ENCODE measurements around the gene TMEM72. TPM values are rescaled to one million over a fixed set of nuclear protein-coding genes. Genes with fewer than 3 reads are reported as not detected.
A peak's percentile ranks its signal among the peaks of the same experiment; 100 is the strongest.

TMEM72 gene
- total RNA-seq, 1 experiment from 2014 or later: not detected

DNA sequence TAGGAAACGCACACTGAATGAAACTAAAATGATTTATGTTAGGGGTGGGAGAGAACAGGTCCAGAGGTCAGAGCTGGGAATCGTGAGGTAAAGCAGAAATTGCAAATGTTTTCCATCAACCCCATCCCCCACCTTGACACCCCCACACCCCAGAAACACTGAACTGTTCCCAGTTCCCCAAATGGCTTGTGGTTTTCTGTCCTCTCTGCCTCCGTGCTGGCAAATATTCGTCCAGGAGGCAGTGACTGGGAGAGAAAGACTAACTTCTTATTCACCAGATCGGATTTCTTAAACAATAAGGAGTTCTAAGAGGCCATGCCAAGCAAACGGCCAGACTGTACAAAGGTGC lies 47.7 kb downstream of the TMEM72 start:
- CTCF ChIA-PET: no interaction called here
- DNase-seq (ENCODE audit: low read depth, low spot score) (no peak), ATAC-seq (no peak)
- H3K27me3 ChIP-seq (ENCODE audit: control insufficient read depth, insufficient read depth, low read length): no peaks in the 10 kb centered on the region
- TF ChIP-seq, protein P1, sequence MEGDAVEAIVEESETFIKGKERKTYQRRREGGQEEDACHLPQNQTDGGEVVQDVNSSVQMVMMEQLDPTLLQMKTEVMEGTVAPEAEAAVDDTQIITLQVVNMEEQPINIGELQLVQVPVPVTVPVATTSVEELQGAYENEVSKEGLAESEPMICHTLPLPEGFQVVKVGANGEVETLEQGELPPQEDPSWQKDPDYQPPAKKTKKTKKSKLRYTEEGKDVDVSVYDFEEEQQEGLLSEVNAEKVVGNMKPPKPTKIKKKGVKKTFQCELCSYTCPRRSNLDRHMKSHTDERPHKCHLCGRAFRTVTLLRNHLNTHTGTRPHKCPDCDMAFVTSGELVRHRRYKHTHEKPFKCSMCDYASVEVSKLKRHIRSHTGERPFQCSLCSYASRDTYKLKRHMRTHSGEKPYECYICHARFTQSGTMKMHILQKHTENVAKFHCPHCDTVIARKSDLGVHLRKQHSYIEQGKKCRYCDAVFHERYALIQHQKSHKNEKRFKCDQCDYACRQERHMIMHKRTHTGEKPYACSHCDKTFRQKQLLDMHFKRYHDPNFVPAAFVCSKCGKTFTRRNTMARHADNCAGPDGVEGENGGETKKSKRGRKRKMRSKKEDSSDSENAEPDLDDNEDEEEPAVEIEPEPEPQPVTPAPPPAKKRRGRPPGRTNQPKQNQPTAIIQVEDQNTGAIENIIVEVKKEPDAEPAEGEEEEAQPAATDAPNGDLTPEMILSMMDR (IDR thresholded peaks at IDR 0.05): no peak
- no peak for TF ChIP-seq POLR2AphosphoS5 (IDR thresholded peaks at IDR 0.05; ENCODE audit: low read depth, low read length)
- no peak for TF ChIP-seq TCF7L2 (IDR thresholded peaks at IDR 0.05; ENCODE audit: low read depth, low read length)
- TF ChIP-seq, protein P2, sequence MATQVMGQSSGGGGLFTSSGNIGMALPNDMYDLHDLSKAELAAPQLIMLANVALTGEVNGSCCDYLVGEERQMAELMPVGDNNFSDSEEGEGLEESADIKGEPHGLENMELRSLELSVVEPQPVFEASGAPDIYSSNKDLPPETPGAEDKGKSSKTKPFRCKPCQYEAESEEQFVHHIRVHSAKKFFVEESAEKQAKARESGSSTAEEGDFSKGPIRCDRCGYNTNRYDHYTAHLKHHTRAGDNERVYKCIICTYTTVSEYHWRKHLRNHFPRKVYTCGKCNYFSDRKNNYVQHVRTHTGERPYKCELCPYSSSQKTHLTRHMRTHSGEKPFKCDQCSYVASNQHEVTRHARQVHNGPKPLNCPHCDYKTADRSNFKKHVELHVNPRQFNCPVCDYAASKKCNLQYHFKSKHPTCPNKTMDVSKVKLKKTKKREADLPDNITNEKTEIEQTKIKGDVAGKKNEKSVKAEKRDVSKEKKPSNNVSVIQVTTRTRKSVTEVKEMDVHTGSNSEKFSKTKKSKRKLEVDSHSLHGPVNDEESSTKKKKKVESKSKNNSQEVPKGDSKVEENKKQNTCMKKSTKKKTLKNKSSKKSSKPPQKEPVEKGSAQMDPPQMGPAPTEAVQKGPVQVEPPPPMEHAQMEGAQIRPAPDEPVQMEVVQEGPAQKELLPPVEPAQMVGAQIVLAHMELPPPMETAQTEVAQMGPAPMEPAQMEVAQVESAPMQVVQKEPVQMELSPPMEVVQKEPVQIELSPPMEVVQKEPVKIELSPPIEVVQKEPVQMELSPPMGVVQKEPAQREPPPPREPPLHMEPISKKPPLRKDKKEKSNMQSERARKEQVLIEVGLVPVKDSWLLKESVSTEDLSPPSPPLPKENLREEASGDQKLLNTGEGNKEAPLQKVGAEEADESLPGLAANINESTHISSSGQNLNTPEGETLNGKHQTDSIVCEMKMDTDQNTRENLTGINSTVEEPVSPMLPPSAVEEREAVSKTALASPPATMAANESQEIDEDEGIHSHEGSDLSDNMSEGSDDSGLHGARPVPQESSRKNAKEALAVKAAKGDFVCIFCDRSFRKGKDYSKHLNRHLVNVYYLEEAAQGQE (IDR thresholded peaks at IDR 0.05; ENCODE audit: insufficient read depth in 1 of 2, low read depth in 2 of 2, low read length in 1 of 2): no peak
- TF ChIP-seq SIN3A (IDR thresholded peaks at IDR 0.05; ENCODE audit: borderline replicate concordance, insufficient read depth, low read depth, low read length): no peak
- peak overlapping the region; percentile 85 for H3K27ac ChIP-seq (ENCODE audit: low read length)
- POLR2A ChIA-PET: no interaction called here
- no peaks in the 10 kb centered on the region for H3K36me3 ChIP-seq (ENCODE audit: control insufficient read depth, insufficient read depth, low read length)
- in situ Hi-C loops (cut with HindIII; ENCODE audit: low pct_unique_long_range_greater_than_20kb, low sequenced_read_pairs) (no loop called here), intact Hi-C loops (cut with micrococcal nuclease; ENCODE audit: unreplicated experiment) (no loop called here)
- H3K9me3 ChIP-seq (ENCODE audit: control insufficient read depth, insufficient read depth, low read depth, low read length): no peaks in the 10 kb centered on the region
- H3K4me1 ChIP-seq (ENCODE audit: control insufficient read depth, insufficient read depth, low read length): peaks cover 33% of the 10 kb centered on the region
- BruUV-seq (replicated peaks): TSS peak; percentile 79
- H3K4me3 ChIP-seq (ENCODE audit: low read depth in 2 of 2, low read length in 2 of 2): peak overlapping the region; percentile 73 to 78

DNA sequence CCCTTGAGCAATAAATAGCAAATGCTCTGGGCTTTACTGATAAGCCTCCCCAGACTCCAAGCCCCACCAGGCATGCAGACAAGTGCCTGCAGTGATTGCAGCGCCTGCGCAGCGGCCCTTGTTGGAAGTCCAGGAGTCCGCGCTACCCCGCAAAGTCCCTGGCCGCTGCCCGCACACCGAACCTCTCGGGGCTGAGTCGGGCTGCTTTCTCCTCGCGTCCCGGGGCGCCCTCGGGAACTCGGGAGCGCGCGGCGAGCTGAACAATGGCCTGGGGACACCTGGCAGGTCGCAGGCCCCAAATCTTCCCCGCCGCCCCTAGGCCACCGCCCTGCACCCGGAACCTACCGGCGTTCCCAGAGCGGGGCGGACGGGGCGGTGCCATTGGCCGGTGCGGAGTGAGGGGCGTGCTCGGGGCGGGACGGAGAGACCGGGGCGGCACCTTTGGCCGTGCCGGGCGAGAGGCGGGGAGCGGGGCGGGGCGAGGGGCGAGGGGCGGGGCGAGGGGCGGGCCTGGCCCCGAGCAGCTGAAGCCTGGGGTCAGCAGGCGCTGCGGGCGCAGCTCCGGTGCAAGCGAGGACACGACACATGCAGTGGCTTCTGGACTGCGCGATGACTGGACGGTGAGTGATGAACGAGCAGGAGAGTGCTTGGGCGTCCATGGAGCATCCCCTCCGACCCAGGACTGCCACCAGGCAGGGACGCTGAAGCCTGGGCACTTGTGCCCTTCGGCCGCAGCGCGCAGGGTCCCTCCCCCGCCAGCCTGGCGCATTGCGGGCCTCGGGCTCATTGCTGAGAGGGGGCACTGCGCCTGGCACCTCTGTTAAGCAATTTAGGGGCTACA lies 48.3 kb downstream of the TMEM72 start, which contains the start of gene RASSF4:
RASSF4 (plus strand) TSS at position 556 of the 841 bp plus-strand sequence. CDS start 10,401 bp downstream, outside the sequence.
- Histone ChIP-seq H3K27me3 (ENCODE audit: control insufficient read depth, insufficient read depth, low read length) (no peaks in the 10 kb centered on the region), H3K27ac (ENCODE audit: low read length) (peak within 1 kb of the TSS; percentile 85), H3K4me1 (ENCODE audit: control insufficient read depth, insufficient read depth, low read length) (peaks cover 39% of the 10 kb centered on the region), H3K4me3 (ENCODE audit: low read depth in 2 of 2, low read length in 2 of 2) (peak within 1 kb of the TSS; percentile 73 to 78), H3K36me3 (ENCODE audit: control insufficient read depth, insufficient read depth, low read length) (no peaks in the 10 kb centered on the region), H3K9me3 (ENCODE audit: control insufficient read depth, insufficient read depth, low read depth, low read length) (no peaks in the 10 kb centered on the region)
- ATAC-seq (peak; percentile 98), DNase-seq (ENCODE audit: low read depth, low spot score) (no peak)
- POLR2A ChIA-PET: no interaction called here
- no TSS peak for BruUV-seq (replicated peaks)
- CTCF ChIA-PET: no interaction called here
- TF ChIP-seq, protein P2 (IDR thresholded peaks at IDR 0.05; ENCODE audit: insufficient read depth in 1 of 2, low read depth in 2 of 2, low read length in 1 of 2): 0 out of 4 replicates have a peak, but pooled peaks of 1 of the 2 experiments have one; percentile 48
- peak; percentile 36; the same call in 1 of the 2 replicates for TF ChIP-seq TCF7L2 (IDR thresholded peaks at IDR 0.05; ENCODE audit: low read depth, low read length)
- peak; percentile 88 for TF ChIP-seq POLR2AphosphoS5 (IDR thresholded peaks at IDR 0.05; ENCODE audit: low read depth, low read length)
- TF ChIP-seq, protein P1 (IDR thresholded peaks at IDR 0.05): no peak
- TF ChIP-seq SIN3A (IDR thresholded peaks at IDR 0.05; ENCODE audit: borderline replicate concordance, insufficient read depth, low read depth, low read length): peak; percentile 37; the same call in 1 of the 2 replicates
- intact Hi-C loops (cut with micrococcal nuclease; ENCODE audit: unreplicated experiment) (no loop called here), in situ Hi-C loops (cut with HindIII; ENCODE audit: low pct_unique_long_range_greater_than_20kb, low sequenced_read_pairs) (no loop called here)
